K562 (cell line): Measurements from ENCODE around the gene ALK. TPM values are rescaled to one million over a fixed set of nuclear protein-coding genes. Genes with fewer than 3 reads are reported as not detected.

Experiments
- ATAC-seq: fragments of 200-7000 bp; cut with Tn5 transposase; 3 replicates; pipeline ENCODE4 v1.9.1; 2020; ENCODE audit warnings: moderate library complexity
- BruUV-seq: library from RNA; stranded (reverse); fragments of 400-500 nt; replicated peaks from 2 replicates; lab custom pipeline; 2021; lab: Mats Ljungman, UMichigan
- CTCF ChIA-PET: fragments of 300-600 bp; formaldehyde crosslinking; extraction: SDS; loops from one replicate; lab custom pipeline; 2021; ENCODE audit warnings: low intra/inter-chr PET ratio; lab: Yijun Ruan, JAX
- POLR2A ChIA-PET: fragments of 300-600, 350-650 bp; sonication (Branson Sonifier 250); formaldehyde crosslinking; extraction: SDS; loops from one replicate; lab custom pipeline; 2021; ENCODE audit warnings: antibody characterized with exemption, inconsistent platforms; lab: Yijun Ruan, JAX
- DNase-seq, 4 experiments: peaks; one replicate each; pipeline versions ENCODE4 v3.0.0 to v3.0.0-alpha.2; 2011 to 2018; ENCODE audit warnings: low spot score in 3 of 4, mixed read lengths in 3 of 4; ENCODE audit errors: extremely low read depth in 1 of 4
- FAIRE-seq: peaks from 2 replicates; lab custom pipeline; 2011; peaks lifted over from hg19 to GRCh38; lab: Jason Lieb, UNC
- H2AFZ ChIP-seq: 2 replicates; pipeline ENCODE4 v1.6.0; 2011; ENCODE audit warnings: low read depth, low read length, control low read depth, inconsistent platforms
- H3K27ac ChIP-seq: fragments of 200-600 bp; 3 replicates; pipeline ENCODE4 v1.8.0; 2011; ENCODE audit warnings: low read depth, mild to moderate bottlenecking, control low read depth, inconsistent platforms, low read length, moderate library complexity, mixed read lengths; ENCODE audit errors: extremely low read depth
- H3K27me3 ChIP-seq, 2 experiments: fragments of 300-600 bp in 1 of 2; 2 replicates in 1 of 2; 3 replicates in 1 of 2; pipeline versions ENCODE4 v1.6.0 to v1.8.0; 2011; ENCODE audit warnings: inconsistent platforms in 2 of 2, low read length in 2 of 2, mild to moderate bottlenecking in 1 of 2, mixed read lengths in 1 of 2, moderate library complexity in 1 of 2; ENCODE audit not compliant: control insufficient read depth in 2 of 2, insufficient read depth in 2 of 2
- H3K36me3 ChIP-seq: fragments of 300-600 bp; 3 replicates; pipeline ENCODE4 v1.8.0; 2011; ENCODE audit warnings: mild to moderate bottlenecking, low read length, inconsistent platforms; ENCODE audit not compliant: control insufficient read depth, insufficient read depth
- H3K4me1 ChIP-seq, 2 experiments: fragments of 200-600 bp in 1 of 2; replicated peaks in 1 of 2; 2 replicates in 1 of 2; 3 replicates in 1 of 2; pipeline versions ENCODE4 v1.5.1 to v1.8.0; 2011; ENCODE audit warnings: inconsistent platforms in 2 of 2, low read length in 2 of 2, mild to moderate bottlenecking in 1 of 2, mixed read lengths in 1 of 2, moderate library complexity in 1 of 2; ENCODE audit not compliant: control insufficient read depth in 2 of 2, insufficient read depth in 2 of 2
- H3K4me2 ChIP-seq: 2 replicates; pipeline ENCODE4 v1.6.1; 2011; ENCODE audit warnings: low read length, control low read depth, inconsistent platforms, mixed read lengths; ENCODE audit not compliant: insufficient read depth
- H3K4me3 ChIP-seq: fragments of 200-600 bp; sonication (generic), shearing (Covaris generic); 2 replicates; pipeline ENCODE4 v1.5.1; 2016; ENCODE audit warnings: control low read depth, inconsistent platforms
- H3K79me2 ChIP-seq: fragments of 200-600 bp; 3 replicates; pipeline ENCODE4 v1.8.0; 2011; ENCODE audit warnings: low read length, inconsistent platforms; ENCODE audit not compliant: control insufficient read depth, insufficient read depth
- H3K9ac ChIP-seq, 2 experiments: 2 replicates each; pipeline versions ENCODE4 v1.6.0 to v1.6.1; 2011; ENCODE audit warnings: low read depth in 2 of 2, low read length in 2 of 2, control low read depth in 1 of 2, inconsistent platforms in 1 of 2, mild to moderate bottlenecking in 1 of 2, mixed read lengths in 1 of 2; ENCODE audit not compliant: insufficient read depth in 1 of 2
- H3K9me1 ChIP-seq: one replicate; pipeline ENCODE4 v1.6.0; 2011; ENCODE audit warnings: inconsistent platforms, mild to moderate bottlenecking, low read length, moderate library complexity; ENCODE audit not compliant: control insufficient read depth, insufficient read depth
- H3K9me3 ChIP-seq: replicated peaks from 2 replicates; pipeline ENCODE4 v1.5.1; 2011; ENCODE audit warnings: low read depth, low read length, inconsistent platforms; ENCODE audit not compliant: control insufficient read depth, insufficient read depth
- H4K20me1 ChIP-seq: replicated peaks from 2 replicates; pipeline ENCODE4 v1.6.1; 2011; ENCODE audit warnings: low read length, inconsistent platforms, mixed read lengths; ENCODE audit not compliant: control insufficient read depth, insufficient read depth
- BRCA1 ChIP-seq, 2 experiments: fragments of 450-650 bp in 1 of 2; sonication (generic) in 1 of 2; formaldehyde crosslinking in 1 of 2; IDR thresholded peaks; 2 replicates each; pipeline versions ENCODE4 v1.5.0 to v1.6.1; 2017 to 2020; ENCODE audit warnings: mild to moderate bottlenecking in 1 of 2, missing genetic modification reagents in 1 of 2
- CEBPB ChIP-seq: fragments of 450-650 bp; IDR thresholded peaks from 2 replicates; pipeline ENCODE4 v1.6.1; 2016; ENCODE audit warnings: missing genetic modification characterization, missing compliant biosample characterization
- CREB1 ChIP-seq, 2 experiments: sonication (generic) in 1 of 2; formaldehyde crosslinking in 1 of 2; IDR thresholded peaks; 2 replicates each; pipeline versions ENCODE4 v1.6.1 to v1.8.0; 2012 to 2022; ENCODE audit warnings: inconsistent platforms in 1 of 2, mild to moderate bottlenecking in 1 of 2, missing genetic modification reagents in 1 of 2, moderate library complexity in 1 of 2
- CTBP1 ChIP-seq: fragments of 450-650 bp; IDR thresholded peaks from 2 replicates; pipeline ENCODE4 v1.6.1; 2016; ENCODE audit warnings: borderline replicate concordance
- E2F3 ChIP-seq: fragments of 250-450 bp; sonication (Bioruptor Pico); IDR thresholded peaks from 2 replicates; pipeline ENCODE4 v1.4.0; 2020; ENCODE audit warnings: mild to moderate bottlenecking
- GATA2 ChIP-seq: sonication (generic); formaldehyde crosslinking; IDR thresholded peaks from 2 replicates; pipeline ENCODE4 v1.4.0; 2020; ENCODE audit warnings: mild to moderate bottlenecking, missing genetic modification reagents
- GATAD2B ChIP-seq: fragments of 450-650 bp; IDR thresholded peaks from 2 replicates; pipeline ENCODE4 v1.6.1; 2017; ENCODE audit warnings: mild to moderate bottlenecking, borderline replicate concordance
- HLTF ChIP-seq: fragments of 450-650 bp; IDR thresholded peaks from 2 replicates; pipeline ENCODE4 v1.6.1; 2016
- KAT2B ChIP-seq: IDR thresholded peaks from one replicate; pipeline ENCODE4 v1.6.1; 2012; ENCODE audit warnings: low read depth, mild to moderate bottlenecking, control low read depth, inconsistent platforms, low read length, moderate library complexity
- NFIC ChIP-seq: fragments of 450-650 bp; IDR thresholded peaks from 2 replicates; pipeline ENCODE4 v1.6.1; 2017; ENCODE audit warnings: mild to moderate bottlenecking, inconsistent platforms
- OTX1 ChIP-seq: fragments of 450-650 bp; formaldehyde crosslinking; IDR thresholded peaks from 2 replicates; pipeline ENCODE4 v1.4.0; 2022; ENCODE audit warnings: mild to moderate bottlenecking
- PRDM10 ChIP-seq: fragments of 450-650 bp; IDR thresholded peaks from 2 replicates; pipeline ENCODE4 v1.6.1; 2018; ENCODE audit not compliant: partially characterized antibody
- RBM14 ChIP-seq: fragments of 200-400 bp; formaldehyde crosslinking; IDR thresholded peaks from 2 replicates; pipeline ENCODE4 v1.6.1; 2018; ENCODE audit warnings: low read depth, mild to moderate bottlenecking, low read length, moderate library complexity, borderline replicate concordance; ENCODE audit not compliant: insufficient read depth
- SREBF2 ChIP-seq: sonication (generic); formaldehyde crosslinking; IDR thresholded peaks from 2 replicates; pipeline ENCODE4 v1.4.0; 2020; ENCODE audit warnings: mild to moderate bottlenecking, missing genetic modification reagents
- TCF7L2 ChIP-seq: fragments of 150-350 bp; IDR thresholded peaks from 2 replicates; pipeline ENCODE4 v1.6.1; 2016; ENCODE audit warnings: low read depth, mild to moderate bottlenecking, low read length, moderate library complexity
- ZNF121 ChIP-seq: sonication (generic); formaldehyde crosslinking; conservative IDR thresholded peaks from 2 replicates; pipeline ENCODE4 v1.8.0; 2022; ENCODE audit warnings: missing genetic modification reagents
- ZNF197 ChIP-seq: fragments of 200-800 bp; sonication (Bioruptor generic); IDR thresholded peaks from 2 replicates; pipeline ENCODE4 v1.6.1; 2016; ENCODE audit warnings: low read depth, missing genetic modification characterization, missing compliant biosample characterization
- ZNF280A ChIP-seq: fragments of 450-650 bp; IDR thresholded peaks from 2 replicates; pipeline ENCODE4 v1.6.1; 2018; ENCODE audit warnings: mild to moderate bottlenecking, low read depth; ENCODE audit not compliant: partially characterized antibody
- ZNF436 ChIP-seq: fragments of 250-450, 450-650 bp; sonication (Bioruptor Pico); formaldehyde crosslinking; IDR thresholded peaks from 2 replicates; pipeline ENCODE4 v1.7.0; 2020; ENCODE audit warnings: mild to moderate bottlenecking
- WGBS: fragments of 100-300 bp; shearing (Covaris generic); methylation state at CpG from one replicate; pipeline ENCODE4 v1.1.6; 2016; ENCODE audit warnings: low coverage, mixed read lengths; ENCODE audit not compliant: insufficient coverage; ENCODE audit errors: missing lambda C conversion rate; 5-methylcytosine and 5-hydroxymethylcytosine counted together
- in situ Hi-C: fragments of 300-500 bp; cut with MboI; formaldehyde crosslinking; loops from 4 replicates; pipeline ENCODE4 v1.15.0; 2018; ENCODE audit warnings: inconsistent platforms, mixed read lengths
- intact Hi-C: fragments of 100-400 bp; cut with micrococcal nuclease; formaldehyde crosslinking; loops from 2 replicates; pipeline ENCODE4 v1.14.2; 2022
- polyA plus RNA-seq, 8 experiments: library from polyadenylated mRNA; depleted of rRNA in 4 of 8; stranded (reverse) in 5 of 8; unstranded in 3 of 8; fragments of >200 nt; fragmentation: Nextera tagmentation in 2 of 8; fragmentation: Illumina TruSeq in 1 of 8; extraction: Ambion mirVana in 2 of 8; extraction: Trizol in 1 of 8; gene quantifications; 2 replicates each; pipeline versions ENCODE4 v1.2.1 to v1.2.3, GENCODE V29; 2011 to 2014; ENCODE audit warnings: inconsistent platforms in 1 of 8, missing spikeins in 1 of 8
- total RNA-seq, 7 experiments: library from RNA; depleted of rRNA in 6 of 7; stranded (reverse); fragments of >200 nt in 6 of 7; fragmentation: Illumina TruSeq in 2 of 7; extraction: Trizol in 2 of 7; gene quantifications; 2 replicates each; pipeline versions ENCODE4 v1.2.1 to v1.2.3, GENCODE V29; 2011 to 2021; ENCODE audit warnings: low replicate concordance in 1 of 7

ALK gene
- total and polyA plus RNA-seq, 9 of the 15 experiments (the other 6 are each of a cell fraction or from before 2014, with no cell fraction given), result not detected

DNA sequence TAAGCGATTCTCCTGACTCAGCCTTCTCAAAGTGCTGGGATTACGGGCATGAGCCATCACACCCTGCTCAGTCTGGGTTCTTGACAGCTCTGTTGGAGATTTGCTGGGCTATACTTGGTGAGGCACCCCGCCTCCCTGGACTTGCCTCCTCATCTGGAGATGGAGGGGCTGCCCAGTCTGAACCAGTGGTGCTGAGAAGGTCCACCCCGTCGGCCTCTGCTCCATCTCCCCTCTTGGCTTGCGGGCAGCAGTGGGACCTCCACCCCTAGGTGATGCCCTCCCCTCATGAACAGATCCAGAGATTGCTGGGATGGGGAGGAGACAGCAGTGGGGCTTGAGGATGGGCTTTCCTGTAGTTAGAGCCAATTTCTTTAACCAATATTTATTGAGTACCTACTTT lies 685.3 kb downstream of the ALK start (continued):
- TF ChIP-seq PRDM10, result no peak

GRCh38 chr2:29235411-29235810 lies 686.0 kb downstream of the ALK start:
- BruUV-seq, result no TSS peak
- no peak overlapping the region for H3K27ac ChIP-seq
- WGBS, result 3% methylated on average over 3 of the region's 3 CpGs
- no peak overlapping the region for H3K4me3 ChIP-seq
- ChIA-PET CTCF (no interaction called here), POLR2A (no interaction called here)
- no peak overlapping the region for H2AFZ ChIP-seq
- FAIRE-seq, result no peak
- no peaks in the 10 kb centered on the region for H3K79me2 ChIP-seq
- no peaks in the 10 kb centered on the region for H3K9me3 ChIP-seq
- ATAC-seq, result no peak
- no peak overlapping the region for H3K4me2 ChIP-seq
- H4K20me1 ChIP-seq, result no peaks in the 10 kb centered on the region; the same call in 1 of the 2 replicates
- peaks cover 3 to 59% of the 10 kb centered on the region in 2 experiments for H3K27me3 ChIP-seq
- H3K9me1 ChIP-seq, result no peaks in the 10 kb centered on the region
- no peak for DNase-seq
- in situ Hi-C loops, result no loop called here
- no peak overlapping the region for H3K9ac ChIP-seq
- intact Hi-C loops, result no loop called here
- no peaks in the 10 kb centered on the region for H3K36me3 ChIP-seq
- no peaks in the 10 kb centered on the region for H3K4me1 ChIP-seq
- no peak for TF ChIP-seq GATAD2B
- no peak for TF ChIP-seq BRCA1 (IDR thresholded peaks at IDR 0.05)
- no peak for TF ChIP-seq BRCA1 (CRISPR knock-in tag; IDR thresholded peaks at IDR 0.05)
- TF ChIP-seq CEBPB (tag), result no peak
- TF ChIP-seq ZNF121 (CRISPR knock-in tag), result no peak
- TF ChIP-seq E2F3 (CRISPR knock-in tag), result no peak
- TF ChIP-seq GATA2 (CRISPR knock-in tag), result no peak
- TF ChIP-seq SREBF2 (CRISPR knock-in tag), result no peak
- TF ChIP-seq ZNF280A, result no peak
- no peak for TF ChIP-seq NFIC
- TF ChIP-seq RBM14, result no peak
- no peak for TF ChIP-seq ZNF197 (CRISPR knock-in tag)
- no peak for TF ChIP-seq HLTF
- TF ChIP-seq CTBP1, result no peak
- no peak for TF ChIP-seq OTX1 (CRISPR knock-in tag)
- no peak for TF ChIP-seq ZNF436
- no peak for TF ChIP-seq KAT2B
- no peak for TF ChIP-seq TCF7L2
- TF ChIP-seq CREB1 (IDR thresholded peaks at IDR 0.05), result no peak
- no peak for TF ChIP-seq CREB1 (CRISPR knock-in tag; IDR thresholded peaks at IDR 0.05)
